Peyer's patch (tissue), 4 donors: Measurements from ENCODE around the gene ZNF804B.

Source experiments
- POLR2A ChIP-seq, 2 donors: fragments of 450-650 bp; IDR thresholded peaks; one replicate each; pipeline ENCODE4 v1.5.1; 2017; ENCODE audit warnings: antibody characterized with exemption in 2 of 2, mild to moderate bottlenecking in 2 of 2, moderate library complexity in 2 of 2
- TF ChIP-seq, protein P1 (sequence below), 6 experiments: fragments of 450-650 bp in 4 of 6; fragments of 200-600 bp in 2 of 6; sonication (generic) in 1 of 6; IDR thresholded peaks; one replicate each; pipeline ENCODE4 v1.5.1; 2017 to 2019; ENCODE audit warnings: antibody characterized with exemption in 6 of 6, mild to moderate bottlenecking in 3 of 6, moderate library complexity in 1 of 6

DNA sequence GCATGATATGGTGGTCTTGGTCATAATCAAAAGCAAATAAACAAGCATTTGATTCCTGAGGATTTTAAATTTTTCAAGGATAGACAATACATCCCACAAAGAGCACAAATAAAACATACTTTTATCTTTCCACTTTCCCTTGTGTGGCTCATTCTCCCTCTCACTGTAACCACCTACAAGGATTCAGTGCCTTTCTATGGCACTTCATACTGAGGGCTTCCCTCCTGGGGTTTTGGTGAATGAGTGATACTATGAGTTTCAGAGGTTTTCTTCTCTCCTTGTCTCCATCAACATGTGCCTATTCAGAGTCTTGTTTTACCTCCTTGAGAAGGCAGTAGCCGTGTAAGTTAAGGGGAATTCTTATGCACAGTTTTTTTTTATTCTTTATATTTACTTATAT, 332.1 kb downstream of the ZNF804B start:
- no peak for TF ChIP-seq POLR2A (IDR thresholded peaks at IDR 0.05)
- TF ChIP-seq, protein P1, sequence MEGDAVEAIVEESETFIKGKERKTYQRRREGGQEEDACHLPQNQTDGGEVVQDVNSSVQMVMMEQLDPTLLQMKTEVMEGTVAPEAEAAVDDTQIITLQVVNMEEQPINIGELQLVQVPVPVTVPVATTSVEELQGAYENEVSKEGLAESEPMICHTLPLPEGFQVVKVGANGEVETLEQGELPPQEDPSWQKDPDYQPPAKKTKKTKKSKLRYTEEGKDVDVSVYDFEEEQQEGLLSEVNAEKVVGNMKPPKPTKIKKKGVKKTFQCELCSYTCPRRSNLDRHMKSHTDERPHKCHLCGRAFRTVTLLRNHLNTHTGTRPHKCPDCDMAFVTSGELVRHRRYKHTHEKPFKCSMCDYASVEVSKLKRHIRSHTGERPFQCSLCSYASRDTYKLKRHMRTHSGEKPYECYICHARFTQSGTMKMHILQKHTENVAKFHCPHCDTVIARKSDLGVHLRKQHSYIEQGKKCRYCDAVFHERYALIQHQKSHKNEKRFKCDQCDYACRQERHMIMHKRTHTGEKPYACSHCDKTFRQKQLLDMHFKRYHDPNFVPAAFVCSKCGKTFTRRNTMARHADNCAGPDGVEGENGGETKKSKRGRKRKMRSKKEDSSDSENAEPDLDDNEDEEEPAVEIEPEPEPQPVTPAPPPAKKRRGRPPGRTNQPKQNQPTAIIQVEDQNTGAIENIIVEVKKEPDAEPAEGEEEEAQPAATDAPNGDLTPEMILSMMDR (IDR thresholded peaks at IDR 0.05), result no peak
